Measurements from ENCODE around the gene CYTH4. TPM values are rescaled to one million over a fixed set of nuclear protein-coding genes. Genes with fewer than 3 reads are reported as not detected.

The CYTH4 gene
- total and polyA plus RNA-seq, 4 donors = 1.9 to 9.9 (median 5.9) TPM

DNA sequence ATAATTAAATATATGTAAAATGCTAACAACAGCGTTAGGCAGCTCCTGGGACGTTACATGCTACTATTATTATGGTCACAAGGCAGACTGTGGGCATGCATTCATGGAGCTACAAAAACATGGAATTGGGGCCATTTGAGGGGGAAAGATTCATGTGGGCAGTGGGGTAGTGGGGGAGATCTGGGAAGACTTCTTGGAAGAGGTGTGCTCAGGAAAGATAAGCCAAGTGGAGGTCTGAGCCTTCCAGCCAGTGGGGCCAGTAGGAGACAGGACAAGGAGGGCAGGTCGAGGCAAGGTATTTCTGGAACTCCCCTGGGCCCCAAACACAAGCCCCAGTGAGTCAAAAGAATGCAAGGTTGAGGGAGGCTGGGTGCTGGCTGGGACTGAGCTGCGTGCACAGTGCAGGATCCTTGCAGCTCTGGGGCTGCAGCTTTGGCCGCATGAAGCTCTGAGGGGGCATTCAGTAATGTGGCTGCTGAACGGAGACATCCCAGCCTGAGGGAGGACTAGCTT, 35.4 kb downstream of the CYTH4 start:
- TF ChIP-seq GABPA (IDR thresholded peaks at IDR 0.05 in 1 of 2, conservative IDR thresholded peaks at IDR 0.05 in 1 of 2) = no peak
- TF ChIP-seq FOXA2 (IDR thresholded peaks at IDR 0.05) = no peak
- TF ChIP-seq HNF4G (IDR thresholded peaks at IDR 0.05) = no peak
- TF ChIP-seq HNF4A (conservative IDR thresholded peaks at IDR 0.05) = no peak
- no peak for TF ChIP-seq FOXA1 (IDR thresholded peaks at IDR 0.05)
- TF ChIP-seq, protein P1, sequence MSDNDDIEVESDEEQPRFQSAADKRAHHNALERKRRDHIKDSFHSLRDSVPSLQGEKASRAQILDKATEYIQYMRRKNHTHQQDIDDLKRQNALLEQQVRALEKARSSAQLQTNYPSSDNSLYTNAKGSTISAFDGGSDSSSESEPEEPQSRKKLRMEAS (IDR thresholded peaks at IDR 0.05) = no peak
- TF ChIP-seq YY1 (IDR thresholded peaks at IDR 0.05) = no peak
- TF ChIP-seq, protein P2, sequence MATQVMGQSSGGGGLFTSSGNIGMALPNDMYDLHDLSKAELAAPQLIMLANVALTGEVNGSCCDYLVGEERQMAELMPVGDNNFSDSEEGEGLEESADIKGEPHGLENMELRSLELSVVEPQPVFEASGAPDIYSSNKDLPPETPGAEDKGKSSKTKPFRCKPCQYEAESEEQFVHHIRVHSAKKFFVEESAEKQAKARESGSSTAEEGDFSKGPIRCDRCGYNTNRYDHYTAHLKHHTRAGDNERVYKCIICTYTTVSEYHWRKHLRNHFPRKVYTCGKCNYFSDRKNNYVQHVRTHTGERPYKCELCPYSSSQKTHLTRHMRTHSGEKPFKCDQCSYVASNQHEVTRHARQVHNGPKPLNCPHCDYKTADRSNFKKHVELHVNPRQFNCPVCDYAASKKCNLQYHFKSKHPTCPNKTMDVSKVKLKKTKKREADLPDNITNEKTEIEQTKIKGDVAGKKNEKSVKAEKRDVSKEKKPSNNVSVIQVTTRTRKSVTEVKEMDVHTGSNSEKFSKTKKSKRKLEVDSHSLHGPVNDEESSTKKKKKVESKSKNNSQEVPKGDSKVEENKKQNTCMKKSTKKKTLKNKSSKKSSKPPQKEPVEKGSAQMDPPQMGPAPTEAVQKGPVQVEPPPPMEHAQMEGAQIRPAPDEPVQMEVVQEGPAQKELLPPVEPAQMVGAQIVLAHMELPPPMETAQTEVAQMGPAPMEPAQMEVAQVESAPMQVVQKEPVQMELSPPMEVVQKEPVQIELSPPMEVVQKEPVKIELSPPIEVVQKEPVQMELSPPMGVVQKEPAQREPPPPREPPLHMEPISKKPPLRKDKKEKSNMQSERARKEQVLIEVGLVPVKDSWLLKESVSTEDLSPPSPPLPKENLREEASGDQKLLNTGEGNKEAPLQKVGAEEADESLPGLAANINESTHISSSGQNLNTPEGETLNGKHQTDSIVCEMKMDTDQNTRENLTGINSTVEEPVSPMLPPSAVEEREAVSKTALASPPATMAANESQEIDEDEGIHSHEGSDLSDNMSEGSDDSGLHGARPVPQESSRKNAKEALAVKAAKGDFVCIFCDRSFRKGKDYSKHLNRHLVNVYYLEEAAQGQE (IDR thresholded peaks at IDR 0.05) = no peak
- TF ChIP-seq, protein P3, sequence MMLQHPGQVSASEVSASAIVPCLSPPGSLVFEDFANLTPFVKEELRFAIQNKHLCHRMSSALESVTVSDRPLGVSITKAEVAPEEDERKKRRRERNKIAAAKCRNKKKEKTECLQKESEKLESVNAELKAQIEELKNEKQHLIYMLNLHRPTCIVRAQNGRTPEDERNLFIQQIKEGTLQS (IDR thresholded peaks at IDR 0.05) = no peak
- TF ChIP-seq, protein P4, sequence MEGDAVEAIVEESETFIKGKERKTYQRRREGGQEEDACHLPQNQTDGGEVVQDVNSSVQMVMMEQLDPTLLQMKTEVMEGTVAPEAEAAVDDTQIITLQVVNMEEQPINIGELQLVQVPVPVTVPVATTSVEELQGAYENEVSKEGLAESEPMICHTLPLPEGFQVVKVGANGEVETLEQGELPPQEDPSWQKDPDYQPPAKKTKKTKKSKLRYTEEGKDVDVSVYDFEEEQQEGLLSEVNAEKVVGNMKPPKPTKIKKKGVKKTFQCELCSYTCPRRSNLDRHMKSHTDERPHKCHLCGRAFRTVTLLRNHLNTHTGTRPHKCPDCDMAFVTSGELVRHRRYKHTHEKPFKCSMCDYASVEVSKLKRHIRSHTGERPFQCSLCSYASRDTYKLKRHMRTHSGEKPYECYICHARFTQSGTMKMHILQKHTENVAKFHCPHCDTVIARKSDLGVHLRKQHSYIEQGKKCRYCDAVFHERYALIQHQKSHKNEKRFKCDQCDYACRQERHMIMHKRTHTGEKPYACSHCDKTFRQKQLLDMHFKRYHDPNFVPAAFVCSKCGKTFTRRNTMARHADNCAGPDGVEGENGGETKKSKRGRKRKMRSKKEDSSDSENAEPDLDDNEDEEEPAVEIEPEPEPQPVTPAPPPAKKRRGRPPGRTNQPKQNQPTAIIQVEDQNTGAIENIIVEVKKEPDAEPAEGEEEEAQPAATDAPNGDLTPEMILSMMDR (IDR thresholded peaks at IDR 0.05; ENCODE audit: low read depth, low read length, missing input control) = no peak
- TF ChIP-seq, protein P5, sequence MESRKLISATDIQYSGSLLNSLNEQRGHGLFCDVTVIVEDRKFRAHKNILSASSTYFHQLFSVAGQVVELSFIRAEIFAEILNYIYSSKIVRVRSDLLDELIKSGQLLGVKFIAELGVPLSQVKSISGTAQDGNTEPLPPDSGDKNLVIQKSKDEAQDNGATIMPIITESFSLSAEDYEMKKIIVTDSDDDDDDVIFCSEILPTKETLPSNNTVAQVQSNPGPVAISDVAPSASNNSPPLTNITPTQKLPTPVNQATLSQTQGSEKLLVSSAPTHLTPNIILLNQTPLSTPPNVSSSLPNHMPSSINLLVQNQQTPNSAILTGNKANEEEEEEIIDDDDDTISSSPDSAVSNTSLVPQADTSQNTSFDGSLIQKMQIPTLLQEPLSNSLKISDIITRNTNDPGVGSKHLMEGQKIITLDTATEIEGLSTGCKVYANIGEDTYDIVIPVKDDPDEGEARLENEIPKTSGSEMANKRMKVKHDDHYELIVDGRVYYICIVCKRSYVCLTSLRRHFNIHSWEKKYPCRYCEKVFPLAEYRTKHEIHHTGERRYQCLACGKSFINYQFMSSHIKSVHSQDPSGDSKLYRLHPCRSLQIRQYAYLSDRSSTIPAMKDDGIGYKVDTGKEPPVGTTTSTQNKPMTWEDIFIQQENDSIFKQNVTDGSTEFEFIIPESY (IDR thresholded peaks at IDR 0.05) = no peak
- Histone ChIP-seq H3K9me3 (ENCODE audit: control insufficient read depth in 4 of 4, low read length in 3 of 4) (no peaks in the 10 kb centered on the region), H3K27me3 (ENCODE audit: control insufficient read depth in 4 of 4, insufficient read depth in 4 of 4, low read length in 3 of 4) (no peaks in the 10 kb centered on the region), H3K36me3 (ENCODE audit: control insufficient read depth in 4 of 4, insufficient read depth in 3 of 4, low read depth in 1 of 4, low read length in 3 of 4) (no peaks in the 10 kb centered on the region), H3K4me3 (ENCODE audit: low read depth in 1 of 3, low read length in 3 of 3) (no peak overlapping the region), H3K9ac (ENCODE audit: low read depth in 1 of 2, low read length in 2 of 2) (no peak overlapping the region), H3K4me1 (ENCODE audit: control insufficient read depth in 4 of 4, insufficient read depth in 4 of 4, low read length in 3 of 4) (peaks cover 0 to 23% (median 11%) of the 10 kb centered on the region in 4 donors), H3K27ac (ENCODE audit: low read depth in 1 of 2, low read length in 2 of 2) (no peak overlapping the region)
- WGBS = 90% methylated on average over 6 of the region's 6 CpGs
- no peak for DNase-seq (ENCODE audit: low spot score)

DNA sequence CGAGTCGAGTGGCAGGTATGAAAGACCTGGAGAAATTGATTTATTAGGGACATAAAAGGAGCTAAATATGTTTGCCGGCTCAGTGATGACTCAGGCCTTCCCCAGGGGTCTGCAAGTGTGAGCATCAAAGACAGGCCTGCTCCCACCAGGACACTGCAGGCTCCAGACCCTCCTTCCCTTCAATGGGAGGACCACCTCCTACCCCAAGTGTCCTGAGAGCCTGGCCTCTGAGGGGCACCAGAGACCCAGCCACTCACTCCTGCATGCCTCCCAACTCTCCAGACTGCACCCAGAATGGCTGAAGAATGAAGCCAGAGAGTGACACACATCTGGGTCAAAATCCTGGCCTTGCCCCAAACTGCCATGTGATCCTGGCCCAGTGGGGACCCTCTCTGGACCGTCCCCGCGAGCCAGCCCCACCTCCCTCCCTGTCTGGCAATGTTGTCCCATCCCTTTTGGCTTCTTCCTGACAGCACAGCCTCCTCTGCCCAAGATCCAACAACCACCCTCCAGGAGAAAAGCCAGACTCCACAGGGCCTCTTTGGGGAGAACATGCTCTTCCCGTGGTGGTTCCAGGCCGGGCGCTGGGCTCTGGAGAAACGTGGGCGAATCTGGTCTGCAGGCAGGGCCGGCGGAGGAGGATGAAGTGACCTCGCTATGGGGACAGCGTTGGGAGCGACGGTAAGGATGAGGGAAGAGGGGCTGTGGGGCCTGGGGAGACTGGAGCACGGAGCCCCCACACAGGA, 36.2 kb downstream of the CYTH4 start:
- Histone ChIP-seq H3K4me1 (ENCODE audit: control insufficient read depth in 4 of 4, insufficient read depth in 4 of 4, low read length in 3 of 4) (peaks cover 2 to 30% (median 15%) of the 10 kb centered on the region in 4 donors), H3K27me3 (ENCODE audit: control insufficient read depth in 4 of 4, insufficient read depth in 4 of 4, low read length in 3 of 4) (no peaks in the 10 kb centered on the region), H3K9ac (ENCODE audit: low read depth in 1 of 2, low read length in 2 of 2) (no peak overlapping the region), H3K4me3 (ENCODE audit: low read depth in 1 of 3, low read length in 3 of 3) (no peak overlapping the region), H3K27ac (ENCODE audit: low read depth in 1 of 2, low read length in 2 of 2) (no peak overlapping the region), H3K9me3 (ENCODE audit: control insufficient read depth in 4 of 4, low read length in 3 of 4) (no peaks in the 10 kb centered on the region), H3K36me3 (ENCODE audit: control insufficient read depth in 4 of 4, insufficient read depth in 3 of 4, low read depth in 1 of 4, low read length in 3 of 4) (no peaks in the 10 kb centered on the region)
- WGBS = 84% methylated on average over 18 of the region's 18 CpGs
- DNase-seq (ENCODE audit: low spot score) = no peak
- no peak for TF ChIP-seq FOXA2 (IDR thresholded peaks at IDR 0.05)
- TF ChIP-seq, protein P4 (IDR thresholded peaks at IDR 0.05; ENCODE audit: low read depth, low read length, missing input control) = no peak
- TF ChIP-seq HNF4G (IDR thresholded peaks at IDR 0.05) = no peak
- no peak for TF ChIP-seq JUND (IDR thresholded peaks at IDR 0.05)
- TF ChIP-seq SP1 (IDR thresholded peaks at IDR 0.05) = no peak
- TF ChIP-seq, protein P2 (IDR thresholded peaks at IDR 0.05) = no peak
- TF ChIP-seq RXRA (IDR thresholded peaks at IDR 0.05) = no peak
- no peak for TF ChIP-seq YY1 (IDR thresholded peaks at IDR 0.05)
- TF ChIP-seq RAD21 (IDR thresholded peaks at IDR 0.05) = no peak
- TF ChIP-seq, protein P1 (IDR thresholded peaks at IDR 0.05) = no peak
